ENCODE data around the gene MAG. TPM values are rescaled to one million over a fixed set of nuclear protein-coding genes. Genes with fewer than 3 reads are reported as not detected.

The MAG gene
- total RNA-seq, 3 donors from 2014 or later: 4.2 TPM; not detected in 2

GRCh38 chr19:35337097-35337983 lies 45.4 kb downstream of the MAG start:
- no peaks in the 10 kb centered on the region for H3K4me1 ChIP-seq
- no peaks in the 10 kb centered on the region for H3K9me3 ChIP-seq
- H3K4me3 ChIP-seq: no peak overlapping the region
- H3K27me3 ChIP-seq: no peaks in the 10 kb centered on the region
- no peak for DNase-seq (ENCODE audit: low spot score in 2 of 2)
- H3K27ac ChIP-seq: no peak overlapping the region
- intact Hi-C loops (cut with DNase I; ENCODE audit: low total_unique reads): no loop called here
- TF ChIP-seq POLR2AphosphoS5 (IDR thresholded peaks at IDR 0.05) (no peak), POLR2A (IDR thresholded peaks at IDR 0.05) (no peak), CTCF (IDR thresholded peaks at IDR 0.05) (no peak)
- H3K36me3 ChIP-seq: no peaks in the 10 kb centered on the region

- Histone ChIP-seq H3K4me1 (no peaks in the 10 kb centered on the region), H3K4me3 (no peak overlapping the region), H3K27ac (no peak overlapping the region), H3K36me3 (no peaks in the 10 kb centered on the region), H3K27me3 (no peaks in the 10 kb centered on the region), H3K9me3 (no peaks in the 10 kb centered on the region)
- intact Hi-C loops (cut with DNase I; ENCODE audit: low total_unique reads): no loop called here
- TF ChIP-seq POLR2AphosphoS5 (IDR thresholded peaks at IDR 0.05) (no peak), CTCF (IDR thresholded peaks at IDR 0.05) (no peak)
- no peak for DNase-seq (ENCODE audit: low spot score in 2 of 2)
Measured at GRCh38 chr19:35337984-35338296, 46.0 kb downstream of the MAG start.

- no peaks in the 10 kb centered on the region for H3K9me3 ChIP-seq
Measured at GRCh38 chr19:35340431-35340830, 48.5 kb downstream of the MAG start.

GRCh38 chr19:35341006-35341405 lies 49.0 kb downstream of the MAG start:
- H3K36me3 ChIP-seq: no peaks in the 10 kb centered on the region
- TF ChIP-seq POLR2A (IDR thresholded peaks at IDR 0.05) (no peak), CTCF (IDR thresholded peaks at IDR 0.05) (no peak), POLR2AphosphoS5 (IDR thresholded peaks at IDR 0.05) (no peak)
- intact Hi-C loops (cut with DNase I; ENCODE audit: low total_unique reads): no loop called here
- no peaks in the 10 kb centered on the region for H3K27me3 ChIP-seq
- H3K9me3 ChIP-seq: no peaks in the 10 kb centered on the region
- H3K27ac ChIP-seq: no peak overlapping the region
- H3K4me3 ChIP-seq: no peak overlapping the region
- DNase-seq (ENCODE audit: low spot score in 2 of 2): no peak
- no peaks in the 10 kb centered on the region for H3K4me1 ChIP-seq

More at GRCh38 chr19:35340431-35340830, 48.5 kb downstream of the MAG start:
- H3K27me3 ChIP-seq: no peaks in the 10 kb centered on the region
- H3K27ac ChIP-seq: no peak overlapping the region
- no peaks in the 10 kb centered on the region for H3K4me1 ChIP-seq
- H3K4me3 ChIP-seq: no peak overlapping the region
- H3K36me3 ChIP-seq: no peaks in the 10 kb centered on the region
- intact Hi-C loops (cut with DNase I; ENCODE audit: low total_unique reads): no loop called here
- TF ChIP-seq POLR2A (IDR thresholded peaks at IDR 0.05) (no peak), POLR2AphosphoS5 (IDR thresholded peaks at IDR 0.05) (no peak), CTCF (IDR thresholded peaks at IDR 0.05) (no peak)
- DNase-seq (ENCODE audit: low spot score in 2 of 2): no peak

- H3K27me3 ChIP-seq: no peaks in the 10 kb centered on the region
- no peak overlapping the region for H3K27ac ChIP-seq
- H3K36me3 ChIP-seq: no peaks in the 10 kb centered on the region
- no peak overlapping the region for H3K4me3 ChIP-seq
- TF ChIP-seq CTCF (IDR thresholded peaks at IDR 0.05) (no peak), POLR2AphosphoS5 (IDR thresholded peaks at IDR 0.05) (no peak), POLR2A (IDR thresholded peaks at IDR 0.05) (no peak)
- H3K9me3 ChIP-seq: no peaks in the 10 kb centered on the region
- no peaks in the 10 kb centered on the region for H3K4me1 ChIP-seq
- no peak for DNase-seq (ENCODE audit: low spot score in 2 of 2)
- intact Hi-C loops (cut with DNase I; ENCODE audit: low total_unique reads): no loop called here
Measured at GRCh38 chr19:35341565-35342225, 49.7 kb downstream of the MAG start.

Measured in breast epithelium (tissue), 4 donors.